Stimulated activated CD4-positive, alpha-beta T cell treated with anti-CD3 and anti-CD28 coated beads, Interleukin-1b, Interleukin-23, amount 100 ng/mL, for 4 hours (primary cell): ENCODE measurements around the gene HPCAL1.

Experiments
- DNase-seq, 2 donors: peaks; one replicate each; pipeline ENCODE4 v3.0.0-alpha.2; 2020; ENCODE audit warnings: low read depth in 2 of 2

Gene HPCAL1

GRCh38 chr2:10466801-10467200 lies 164.1 kb downstream of the HPCAL1 start:
- DNase-seq: no peak

GRCh38 chr2:10467401-10467800 lies 164.7 kb downstream of the HPCAL1 start:
- no peak for DNase-seq

GRCh38 chr2:10469301-10469700 lies 166.6 kb downstream of the HPCAL1 start:
- no peak for DNase-seq

DNA sequence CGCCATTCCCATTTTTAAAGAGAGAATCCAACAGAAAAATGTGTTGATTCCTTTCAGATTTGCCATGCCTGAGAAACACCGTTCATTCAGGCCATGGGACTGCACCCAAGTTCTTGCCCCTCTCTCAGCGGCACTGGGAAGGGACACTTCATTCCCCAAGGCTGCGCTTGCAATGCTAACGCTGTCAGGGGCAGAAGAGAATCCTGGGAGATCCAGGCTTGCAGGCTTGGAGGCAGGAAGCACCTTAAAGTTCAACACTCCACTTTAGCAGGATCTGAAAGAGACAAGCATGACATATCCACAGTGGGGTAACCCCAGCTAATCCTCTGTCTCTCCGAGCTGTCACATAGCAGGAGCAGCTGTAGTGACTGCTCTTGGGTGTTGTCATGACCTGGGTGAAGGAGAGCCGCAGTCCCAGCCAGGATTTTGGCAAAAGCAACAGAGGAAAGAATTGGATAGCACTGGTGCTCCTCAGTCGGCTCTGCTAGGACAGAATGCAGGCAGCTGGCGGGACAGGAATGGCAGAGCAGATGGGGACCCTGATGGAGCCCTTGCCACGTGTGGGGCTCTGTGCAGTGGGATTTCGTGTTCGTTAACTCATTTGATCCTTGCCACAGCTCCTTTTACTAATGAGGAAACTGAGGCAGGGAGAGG lies 167.4 kb downstream of the HPCAL1 start:
- no peak for DNase-seq

DNA sequence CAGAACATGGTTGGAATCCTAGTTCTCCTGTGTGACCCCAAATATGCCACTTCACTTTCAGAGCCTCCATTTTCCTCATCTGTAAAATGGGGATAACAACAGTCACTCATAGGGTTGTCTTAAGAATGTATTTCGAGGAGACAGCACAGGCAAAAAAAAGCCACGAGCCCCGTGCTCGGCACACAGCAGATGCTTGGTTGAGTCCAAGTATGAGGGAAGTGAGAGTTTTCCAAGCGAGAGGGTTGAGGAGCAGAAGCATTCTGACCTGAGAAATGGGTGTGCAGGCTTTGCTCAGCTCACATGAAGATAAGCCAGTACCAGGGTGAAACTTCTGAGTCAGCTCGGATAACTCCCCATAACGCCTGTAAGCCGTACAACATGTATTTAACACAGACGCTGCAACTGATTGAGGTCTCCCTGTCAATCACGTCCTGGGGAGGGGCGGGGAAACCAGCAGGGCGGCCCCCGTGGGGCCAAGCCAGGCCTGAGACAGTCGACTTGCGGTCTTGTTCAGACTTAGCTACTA lies 168.4 kb downstream of the HPCAL1 start:
- no peak for DNase-seq

DNA sequence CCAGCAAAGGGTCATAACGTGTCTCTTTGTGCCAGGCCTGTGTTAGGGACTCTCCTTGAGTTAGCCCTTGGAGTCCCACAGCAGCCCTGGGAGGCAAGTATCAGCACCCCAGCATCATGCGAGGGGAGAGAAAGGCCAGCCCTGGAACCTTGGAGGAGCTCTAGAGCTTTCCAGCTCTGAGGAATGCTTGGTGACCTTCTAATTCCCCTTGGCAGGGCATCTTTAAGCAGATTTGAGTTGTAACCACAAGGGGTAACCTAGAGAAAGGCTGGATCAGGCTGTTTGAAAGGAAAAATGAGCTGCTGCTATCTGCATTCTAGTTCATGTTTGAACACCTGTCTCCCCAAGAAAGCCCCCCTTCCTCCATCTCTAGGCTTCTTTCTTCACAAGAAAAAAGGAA lies 169.3 kb downstream of the HPCAL1 start:
- DNase-seq: no peak

DNA sequence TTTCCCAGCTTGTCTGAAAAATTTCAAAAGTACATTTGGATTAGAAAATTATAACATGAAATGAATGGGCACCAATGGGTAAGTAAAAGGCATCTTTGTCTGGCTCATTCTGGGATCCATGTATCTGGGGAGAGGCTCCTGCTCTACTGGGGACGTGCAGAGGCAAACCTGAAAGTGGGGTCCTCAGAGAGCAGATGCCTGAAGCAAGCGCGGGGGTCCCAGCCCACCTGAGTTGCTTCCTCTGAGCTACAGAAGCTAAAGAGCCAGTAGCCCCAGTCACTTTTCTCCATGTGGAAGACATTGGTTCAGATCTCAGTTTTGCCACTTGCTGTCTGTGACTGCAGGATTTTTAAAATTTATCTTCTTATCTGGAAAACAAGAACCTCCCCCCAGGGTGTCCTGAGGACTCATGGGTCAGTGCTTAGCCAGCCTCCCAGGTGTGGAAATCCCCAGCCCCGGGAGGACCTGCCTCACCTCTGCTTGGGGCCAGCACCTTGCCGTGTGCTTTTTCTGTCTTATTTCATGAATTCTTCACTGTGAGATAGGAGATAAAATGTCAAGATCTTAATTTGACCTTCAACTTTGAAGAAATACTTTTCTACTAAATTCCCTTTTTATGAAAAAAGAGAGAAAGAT lies 170.5 kb downstream of the HPCAL1 start:
- DNase-seq: no peak

DNA sequence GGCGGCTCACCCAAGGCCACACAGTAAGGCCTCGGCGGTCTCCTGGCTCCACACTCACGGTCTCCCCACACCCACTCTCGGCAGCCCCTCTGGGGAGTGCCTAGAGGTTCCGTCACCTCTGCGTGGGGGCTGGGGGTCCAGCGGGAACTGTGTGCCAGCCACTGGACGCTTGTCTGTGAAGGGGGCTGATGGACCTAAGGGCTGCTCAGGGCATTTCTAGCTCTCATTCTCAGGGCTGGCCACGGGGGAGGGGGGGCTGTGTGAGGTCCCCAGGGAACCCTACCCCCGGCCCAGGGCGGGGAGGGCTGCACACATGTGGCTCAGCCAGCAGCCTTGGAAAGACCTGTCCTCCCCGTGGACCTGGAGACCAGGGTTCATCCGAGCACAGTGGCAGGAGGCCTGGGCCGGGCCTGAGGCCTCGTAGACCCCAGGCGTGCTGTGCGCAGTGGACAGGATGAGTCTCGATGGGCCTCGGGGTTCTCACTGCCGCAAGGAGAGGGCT lies 172.6 kb downstream of the HPCAL1 start:
- no peak for DNase-seq

GRCh38 chr2:10475811-10476660 lies 173.3 kb downstream of the HPCAL1 start:
- no peak for DNase-seq

DNA sequence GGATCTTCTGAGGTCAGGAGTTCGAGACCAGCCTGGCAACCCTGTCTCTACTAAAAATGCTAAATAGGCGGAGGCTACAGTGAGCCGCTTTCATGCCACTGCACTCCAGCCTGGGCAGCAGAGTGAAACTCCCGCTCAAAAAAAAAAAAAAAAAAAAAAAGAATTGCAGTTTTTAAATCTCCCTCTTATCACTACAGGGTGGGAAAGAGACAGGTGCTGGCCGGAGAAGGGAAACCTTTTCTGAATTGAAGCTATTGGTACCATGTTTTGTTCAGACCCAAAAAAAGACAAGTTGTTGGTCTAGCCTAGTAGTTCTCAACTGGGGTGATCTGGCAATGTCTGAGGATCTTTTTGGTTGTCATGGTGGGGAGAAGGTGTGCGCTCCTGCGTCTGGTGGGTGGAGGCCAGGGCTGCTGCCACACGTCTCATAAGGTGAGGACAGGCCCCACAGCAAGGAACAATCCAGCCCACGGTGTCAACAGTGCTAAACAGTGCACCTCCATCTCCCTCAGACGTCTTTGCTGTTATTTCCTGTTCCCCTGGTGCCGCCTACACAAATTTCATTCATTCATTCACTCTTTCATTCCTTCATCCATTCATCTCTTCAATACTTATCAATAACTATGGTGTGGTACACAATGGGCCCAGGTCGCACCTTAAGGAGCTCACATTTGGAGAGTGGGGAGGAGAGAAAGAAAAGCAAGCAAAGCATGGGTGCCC lies 174.2 kb downstream of the HPCAL1 start:
- DNase-seq: no peak
